Hepatic stellate cell (primary cell): ENCODE data around the gene ACP7.
"Not testable (repeated sequence)": the region's sequence is repeated elsewhere in the genome, so short reads cannot be mapped to it uniquely, and the experiment has no call there.

ENCODE experiments used
- DNase-seq: peaks from one replicate; pipeline ENCODE4 v3.0.0; 2011; ENCODE audit warnings: low spot score

The ACP7 gene

DNA sequence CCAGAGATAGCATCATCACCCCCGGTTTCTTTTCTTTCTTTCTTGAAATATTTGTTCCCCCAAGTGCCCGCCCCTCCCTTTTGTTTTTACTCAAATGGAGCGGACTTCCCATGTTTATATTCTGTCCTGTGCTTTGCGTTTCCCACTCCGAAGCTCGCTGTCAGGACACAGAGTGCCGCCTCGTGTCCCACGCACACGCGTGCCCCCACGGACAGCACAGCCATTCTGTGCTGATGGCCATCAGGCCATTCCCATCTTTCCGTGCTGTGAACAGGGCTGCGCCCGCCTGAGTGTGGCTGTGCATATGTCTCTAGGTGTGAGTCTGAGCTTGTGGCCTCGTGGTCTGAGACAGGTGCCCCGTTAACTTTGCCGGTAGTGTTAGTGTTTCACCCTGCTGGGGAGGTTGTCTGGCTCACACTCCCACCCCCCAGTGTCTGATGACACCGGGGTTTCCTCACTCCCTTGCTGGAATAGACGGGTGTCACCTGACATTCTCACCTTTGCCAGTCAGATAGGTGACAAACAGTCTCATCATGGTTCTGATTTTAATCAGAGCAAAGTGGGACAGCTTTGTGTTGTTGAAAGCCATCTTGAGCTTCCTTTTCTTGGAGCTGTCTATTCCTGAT, 48.3 kb downstream of the ACP7 start:
- DNase-seq, result no peak

DNA sequence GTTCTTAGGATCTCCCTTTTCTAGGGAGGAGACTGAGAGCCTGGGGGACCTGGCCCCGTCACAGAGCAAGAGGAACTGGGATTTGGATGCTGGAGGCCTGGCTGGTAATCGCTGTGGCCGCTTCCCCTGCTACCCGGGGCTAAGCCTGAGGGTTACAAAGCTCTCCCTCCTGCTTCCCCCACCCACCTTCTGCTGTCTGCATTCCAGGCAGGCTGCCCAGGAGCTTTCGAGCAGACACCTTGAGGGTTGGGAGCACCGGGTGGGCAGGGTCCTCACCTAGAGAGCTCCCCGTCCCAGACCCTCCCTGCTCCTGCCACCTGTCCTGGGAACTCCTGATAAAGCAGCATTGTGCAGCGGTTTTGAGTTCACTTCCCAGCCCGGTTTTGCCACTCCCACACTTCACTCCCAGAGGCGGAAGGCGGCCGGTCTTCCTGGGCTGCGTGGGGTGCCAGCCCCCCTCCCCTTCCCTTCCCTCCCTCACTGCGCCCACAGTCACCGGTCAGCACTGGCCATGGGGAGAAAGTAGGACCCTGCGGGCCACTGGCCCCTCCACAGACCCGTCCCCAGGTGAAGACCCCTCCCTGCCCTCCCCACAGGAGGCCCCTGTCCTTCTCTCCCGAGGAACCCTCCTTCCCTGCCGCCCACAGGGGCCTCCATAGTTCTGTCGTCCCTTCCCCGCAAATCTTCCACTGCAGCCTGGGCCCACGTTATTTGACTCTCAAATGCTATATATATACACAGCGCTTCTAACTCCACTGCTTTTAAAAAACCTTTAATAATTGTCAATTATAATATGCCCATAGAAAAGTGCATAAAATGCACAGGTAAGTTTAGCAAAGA, 49.5 kb downstream of the ACP7 start:
- DNase-seq, result no peak

DNA sequence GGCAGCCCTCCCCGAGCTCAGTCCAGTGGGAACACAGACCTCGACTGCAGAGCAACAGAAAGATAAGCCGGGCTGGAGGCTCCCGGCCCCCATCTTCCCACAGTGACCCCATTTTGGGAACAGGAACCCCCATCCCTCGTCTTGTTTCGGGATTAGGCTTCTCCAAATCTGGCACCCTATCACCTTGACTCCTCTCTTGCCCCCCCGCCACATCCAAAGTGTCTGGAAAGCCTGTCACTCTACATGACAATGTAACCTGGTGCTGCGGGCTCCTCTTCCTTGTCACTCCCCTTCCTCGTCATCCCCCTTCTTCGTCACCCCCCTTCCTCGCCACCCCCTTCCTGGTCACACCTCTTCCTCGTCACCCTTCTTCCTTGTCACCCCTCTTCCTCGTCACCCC, 51.5 kb downstream of the ACP7 start:
- DNase-seq, result no peak

DNA sequence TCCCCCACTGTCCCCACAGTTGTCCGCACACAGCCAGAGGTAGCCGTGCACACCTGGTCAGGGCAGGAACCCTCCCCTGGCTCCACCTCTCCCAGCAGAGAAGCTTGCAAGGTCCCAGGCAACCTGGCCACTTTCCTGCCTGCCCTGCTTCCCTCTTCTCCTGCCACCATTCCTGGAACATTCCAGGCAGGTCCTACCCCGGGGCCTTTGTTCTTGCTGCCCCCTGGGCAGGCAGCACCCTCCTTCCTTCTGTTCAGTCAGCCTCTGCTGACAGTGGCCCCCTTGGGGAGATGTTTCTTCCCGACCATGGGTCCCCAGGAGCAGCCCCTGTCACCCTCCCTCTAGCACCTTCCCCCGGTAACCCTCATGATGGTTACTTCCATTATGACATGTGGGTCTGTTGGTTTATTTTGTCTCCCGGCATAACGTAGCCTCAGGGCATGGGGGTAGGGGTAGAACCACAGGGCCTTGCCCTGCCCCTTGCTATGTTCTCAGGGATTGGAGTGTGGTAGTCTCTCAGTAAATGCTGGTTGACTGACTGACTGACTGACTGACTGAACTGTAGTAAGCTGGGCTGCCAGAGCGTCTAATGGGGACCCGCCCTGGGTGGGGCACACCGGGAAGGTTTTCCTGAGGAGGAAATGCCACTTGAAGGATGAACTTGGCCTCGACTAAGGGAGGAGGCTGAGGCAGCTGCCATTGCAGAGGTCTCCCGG, 52.2 kb downstream of the ACP7 start:
- no peak for DNase-seq

DNA sequence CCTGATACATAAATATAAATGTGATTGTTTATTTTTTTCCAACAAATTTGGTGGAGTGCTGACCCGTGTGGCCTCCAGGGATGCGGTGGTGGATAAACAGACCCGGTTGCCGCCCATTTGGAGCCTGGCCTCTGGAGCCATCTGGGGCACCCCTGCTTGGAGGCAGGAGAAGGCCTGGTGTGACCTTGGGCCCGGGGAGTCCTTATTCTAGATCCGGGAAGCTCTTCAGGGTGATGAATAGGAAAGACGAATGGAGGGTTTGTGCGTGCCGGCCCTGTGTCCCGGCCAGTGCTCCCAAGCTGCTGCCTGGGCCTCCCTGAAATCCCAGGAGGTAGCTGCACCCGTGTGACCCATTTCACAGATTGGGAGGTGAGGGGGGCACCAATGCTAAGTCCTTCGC, 53.0 kb downstream of the ACP7 start:
- DNase-seq, result no peak

DNA sequence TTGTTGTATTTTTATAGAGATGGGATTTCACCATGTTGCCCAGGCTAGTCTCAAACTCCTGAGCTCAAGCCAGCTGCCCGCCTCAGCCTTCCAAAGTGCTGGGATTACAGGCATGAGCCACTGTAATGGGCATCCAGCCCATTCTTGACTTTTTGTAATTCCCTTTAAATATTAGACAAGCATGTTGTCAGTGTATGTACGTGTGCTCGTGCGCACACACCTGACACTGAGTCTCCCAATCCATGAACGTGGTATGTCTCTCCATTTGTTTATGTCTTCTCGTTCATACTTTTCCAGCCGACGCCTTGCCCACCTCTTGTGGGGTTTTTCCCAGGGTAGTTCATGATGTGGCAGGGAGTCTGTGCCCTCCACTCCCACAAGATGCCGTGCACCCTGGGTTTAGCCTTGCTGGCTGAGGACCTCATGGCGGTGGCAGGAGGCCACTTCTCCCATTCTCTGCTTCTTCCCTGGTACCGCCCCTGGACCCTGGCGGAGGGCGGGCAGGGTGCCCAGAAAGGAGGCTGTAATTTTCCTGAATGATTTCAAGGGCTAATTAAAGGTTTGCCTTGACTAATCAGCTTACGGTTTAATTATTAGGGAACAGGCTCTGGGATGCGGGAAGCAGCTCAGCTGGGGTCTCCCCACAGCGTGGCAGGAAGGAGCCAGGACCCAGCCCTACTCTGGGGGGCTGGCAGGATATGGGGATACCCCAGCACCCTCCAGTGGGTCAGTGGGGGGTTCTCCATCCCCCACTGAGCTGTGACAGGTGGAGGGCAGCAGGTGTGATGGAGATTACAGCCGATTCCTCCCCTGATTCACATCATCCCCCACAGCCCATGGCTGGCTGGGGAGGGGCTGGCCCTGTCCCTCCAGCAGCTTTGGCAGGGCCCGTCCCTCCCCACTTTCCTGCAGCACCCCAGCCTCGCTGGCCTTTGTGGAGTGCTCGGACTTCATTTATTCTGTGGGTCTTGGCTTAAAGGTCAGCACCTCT, 54.3 kb downstream of the ACP7 start:
- no peak for DNase-seq

DNA sequence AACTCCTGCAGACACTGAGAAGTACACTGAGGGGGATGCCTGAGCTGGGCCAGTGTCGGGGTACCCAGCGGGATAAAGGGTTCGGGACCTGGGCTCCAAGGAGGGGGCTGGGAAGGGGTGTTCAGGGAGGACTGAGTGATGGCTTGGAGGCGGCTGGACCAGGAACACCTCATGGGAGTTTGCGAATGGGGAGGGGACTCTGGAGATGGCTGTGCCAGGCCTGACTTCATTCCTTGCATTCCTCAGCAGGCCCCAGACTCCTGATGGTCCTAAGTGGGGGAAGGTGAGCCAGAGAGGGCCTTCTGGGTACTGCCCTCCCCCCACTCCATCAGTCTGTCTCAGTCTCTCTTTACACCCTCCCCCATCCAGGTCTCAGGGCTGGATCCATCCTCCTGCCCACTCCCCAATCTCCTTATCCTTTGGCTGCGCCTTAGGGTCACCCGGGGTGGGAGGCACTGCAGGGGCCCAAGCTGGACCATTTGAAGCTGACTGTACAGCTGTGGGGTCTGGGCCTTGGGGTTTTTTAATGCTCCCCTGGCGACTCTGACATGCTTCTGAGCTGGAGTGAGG, 55.2 kb downstream of the ACP7 start:
- no peak for DNase-seq

DNA sequence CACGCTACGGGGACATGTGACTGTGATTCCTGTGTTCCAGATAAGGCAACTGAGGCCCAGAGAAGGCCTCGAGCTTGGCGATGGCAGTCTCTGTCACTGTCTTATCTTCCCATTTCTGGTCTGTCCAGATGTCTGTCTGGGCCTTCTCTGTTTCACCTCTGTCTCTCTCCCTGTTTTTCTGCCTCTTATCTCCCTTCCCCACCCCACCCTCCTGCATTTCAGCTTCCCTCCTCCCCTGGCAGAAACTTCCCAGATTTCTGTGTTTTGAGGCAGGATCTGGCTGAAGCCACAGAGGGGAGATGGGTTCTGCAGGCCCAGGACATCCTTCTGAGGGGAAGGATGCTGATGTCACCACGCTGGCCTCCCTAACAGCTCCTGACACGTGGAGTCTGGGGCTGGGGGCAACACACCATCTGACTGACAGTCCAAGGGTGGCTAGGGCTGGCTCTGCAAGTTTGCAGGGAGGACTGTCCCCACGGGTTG, 55.8 kb downstream of the ACP7 start:
- no peak for DNase-seq

DNA sequence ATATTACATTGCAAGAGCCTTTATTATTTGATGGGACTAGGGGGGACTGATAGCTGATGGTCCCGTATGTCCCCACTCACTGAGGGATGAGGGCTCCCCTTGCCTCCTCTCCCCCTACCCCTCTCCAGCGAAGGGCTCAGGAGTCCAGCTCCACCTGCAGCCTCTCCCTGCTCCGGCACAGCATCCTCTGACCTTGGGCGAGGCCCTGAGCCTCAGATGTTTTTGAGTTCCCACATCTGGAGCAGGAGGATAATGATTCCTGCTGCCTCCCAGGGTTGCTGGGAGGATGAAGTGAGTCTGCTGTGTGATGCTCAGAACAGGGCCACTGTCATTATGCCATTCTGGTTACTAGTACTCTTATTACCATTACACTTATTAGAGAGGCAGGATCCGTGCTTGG, 56.4 kb downstream of the ACP7 start:
- no peak for DNase-seq

DNA sequence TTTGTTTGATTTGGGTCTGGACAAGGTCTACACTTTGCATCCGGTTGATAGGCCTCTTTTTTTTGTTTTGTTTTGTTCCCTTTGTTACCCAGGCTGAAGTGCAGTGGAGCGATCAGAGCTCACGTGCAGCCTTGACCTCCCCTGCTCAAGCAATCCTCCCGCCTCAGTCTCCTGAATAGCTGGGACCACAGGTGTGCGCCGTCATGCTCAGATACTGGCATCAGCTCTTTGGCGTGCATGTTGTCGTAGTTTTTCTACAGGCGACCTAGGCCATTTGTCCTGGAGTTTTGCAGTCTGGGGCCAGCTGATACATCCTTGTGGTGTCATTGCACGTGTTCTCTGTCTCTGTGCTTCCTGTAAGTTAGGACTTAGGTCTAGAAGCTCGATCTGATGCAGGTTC, 57.8 kb downstream of the ACP7 start:
- no peak for DNase-seq

DNA sequence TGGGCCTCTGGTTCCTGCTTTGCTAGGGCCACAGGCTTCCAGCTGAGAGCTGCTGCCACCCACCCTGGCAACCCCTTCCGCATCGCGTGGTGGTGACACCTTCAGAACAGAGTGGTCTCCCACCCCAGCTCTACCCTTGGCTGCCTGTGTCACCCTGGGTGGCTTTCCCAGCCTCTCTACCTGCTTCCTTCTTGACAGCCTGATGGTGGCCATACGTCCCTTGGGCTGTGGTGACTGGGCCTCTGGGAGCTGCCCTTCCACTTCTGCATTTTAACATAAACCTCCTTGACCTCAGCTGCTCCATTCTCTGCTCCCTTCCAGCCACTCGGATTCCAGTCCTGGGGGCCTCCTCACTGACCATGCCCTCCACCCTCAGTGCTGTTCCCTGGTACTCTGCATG, 58.5 kb downstream of the ACP7 start:
- DNase-seq, result no peak

DNA sequence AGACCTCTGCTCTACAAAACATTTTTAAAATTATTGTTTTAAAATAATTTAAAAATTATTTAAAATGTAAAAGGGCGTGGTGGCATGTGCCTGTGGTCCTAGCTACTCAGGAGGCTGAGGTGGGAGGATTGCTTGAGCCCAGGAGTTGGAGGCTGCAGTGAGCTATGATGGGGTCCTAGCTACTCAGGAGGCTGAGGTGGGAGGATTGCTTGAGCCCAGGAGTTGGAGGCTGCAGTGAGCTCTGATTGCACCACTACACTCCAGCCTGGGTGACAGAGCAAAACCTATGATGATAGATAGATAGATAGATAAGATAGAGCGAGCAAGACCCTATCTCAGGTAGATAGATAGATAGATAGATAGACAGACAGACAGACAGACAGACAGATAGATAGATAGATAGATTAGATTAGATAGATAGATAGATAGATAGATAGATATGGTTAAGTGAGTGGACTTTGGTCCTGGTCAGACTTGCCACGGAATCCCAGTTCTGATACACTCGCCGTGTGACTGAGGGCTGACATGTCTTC, 59.7 kb downstream of the ACP7 start:
- not testable (repeated sequence) for DNase-seq

DNA sequence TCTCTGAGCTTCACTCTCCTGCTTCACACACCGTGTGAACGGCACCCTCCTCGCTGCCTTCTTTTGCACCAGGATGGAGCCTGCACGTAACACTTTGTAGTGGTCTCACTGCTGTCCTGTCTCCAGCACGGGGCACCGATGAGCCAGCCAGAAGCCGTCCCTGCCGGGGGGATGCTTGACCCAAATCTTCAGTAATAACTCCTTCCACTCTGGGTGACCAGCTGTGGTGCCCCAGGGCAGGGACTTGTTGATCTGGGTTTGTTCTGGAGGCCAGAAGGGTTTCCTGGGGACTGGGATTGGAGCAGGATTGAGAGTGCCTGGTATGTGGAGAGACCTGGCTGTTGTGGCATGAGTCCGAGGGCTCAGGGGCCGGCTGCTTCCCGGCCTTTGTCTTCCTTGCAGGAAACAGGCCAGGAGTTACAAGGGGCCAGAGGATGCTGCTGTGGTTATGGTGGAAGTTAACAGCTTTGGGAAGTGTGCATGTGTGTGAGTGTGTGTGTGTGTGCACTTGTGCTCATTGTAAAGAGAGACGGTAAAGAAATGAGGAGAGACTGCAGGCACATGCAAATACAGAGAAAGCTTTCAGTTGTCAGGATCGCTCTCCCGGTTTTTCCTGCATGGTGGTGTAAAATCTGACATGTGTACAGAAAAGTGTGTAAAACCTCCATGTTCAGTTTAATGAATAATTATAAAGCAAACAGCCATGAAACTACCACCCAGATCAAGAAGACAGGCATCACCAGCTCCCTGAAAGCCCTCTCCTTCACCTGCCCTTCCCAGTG, 60.3 kb downstream of the ACP7 start:
- DNase-seq, result no peak

DNA sequence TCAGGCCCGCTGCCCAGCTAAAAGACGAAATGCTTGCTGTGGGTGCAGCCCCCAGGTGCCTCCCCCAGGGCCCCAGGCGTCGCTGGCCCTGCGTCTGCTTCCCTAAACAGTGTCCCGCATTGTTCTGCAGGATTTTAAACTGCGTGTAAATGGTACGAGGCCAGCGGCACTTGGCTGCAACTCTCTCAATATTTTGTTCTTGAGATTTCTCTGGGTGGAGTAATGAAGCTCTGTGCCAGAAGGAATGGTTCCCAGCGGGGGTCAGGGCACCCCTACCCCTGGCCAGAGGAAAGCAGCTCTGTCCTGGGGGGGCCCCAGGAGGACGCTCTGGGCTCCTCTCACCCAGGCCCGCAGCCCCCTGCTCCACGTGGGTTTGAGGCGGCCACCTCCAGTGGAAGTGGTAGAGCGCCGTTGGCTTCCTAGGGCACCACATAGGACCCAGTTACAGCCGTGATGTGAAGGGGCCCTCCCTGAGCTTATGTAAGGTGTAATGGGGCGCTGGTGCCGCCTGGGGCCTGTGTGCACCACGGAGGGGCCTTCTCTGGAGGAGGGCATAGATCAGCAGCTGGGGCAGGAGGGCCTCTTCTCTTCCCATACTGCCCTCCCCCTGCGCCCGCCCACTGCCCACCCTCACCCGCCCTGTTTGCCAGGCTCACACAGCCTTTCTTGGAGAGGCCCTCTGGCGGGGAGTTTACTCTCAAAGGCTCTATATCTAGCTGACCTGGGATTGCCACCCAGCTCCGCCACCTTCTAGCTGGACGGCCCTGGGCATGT, 61.2 kb downstream of the ACP7 start:
- no peak for DNase-seq

DNA sequence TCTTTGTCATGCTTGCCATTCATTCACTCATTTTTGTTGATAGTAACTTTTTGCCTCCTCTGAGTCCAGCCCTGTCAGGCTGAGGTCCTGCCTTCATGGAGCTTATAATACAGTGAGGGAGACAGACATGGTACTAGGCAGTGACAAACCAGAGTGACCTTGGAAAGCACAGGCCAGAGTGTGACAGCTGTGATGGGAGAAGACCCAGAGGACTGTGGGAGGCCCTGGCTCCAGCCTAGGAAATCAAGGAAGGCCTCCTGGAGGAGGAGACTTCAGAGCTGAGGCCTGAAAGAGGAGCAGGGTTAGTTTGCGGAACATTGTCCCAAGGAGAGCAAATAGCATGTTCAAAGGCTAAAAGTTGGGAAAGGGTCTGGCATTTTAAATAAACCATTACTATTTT, 61.9 kb downstream of the ACP7 start:
- DNase-seq, result no peak

DNA sequence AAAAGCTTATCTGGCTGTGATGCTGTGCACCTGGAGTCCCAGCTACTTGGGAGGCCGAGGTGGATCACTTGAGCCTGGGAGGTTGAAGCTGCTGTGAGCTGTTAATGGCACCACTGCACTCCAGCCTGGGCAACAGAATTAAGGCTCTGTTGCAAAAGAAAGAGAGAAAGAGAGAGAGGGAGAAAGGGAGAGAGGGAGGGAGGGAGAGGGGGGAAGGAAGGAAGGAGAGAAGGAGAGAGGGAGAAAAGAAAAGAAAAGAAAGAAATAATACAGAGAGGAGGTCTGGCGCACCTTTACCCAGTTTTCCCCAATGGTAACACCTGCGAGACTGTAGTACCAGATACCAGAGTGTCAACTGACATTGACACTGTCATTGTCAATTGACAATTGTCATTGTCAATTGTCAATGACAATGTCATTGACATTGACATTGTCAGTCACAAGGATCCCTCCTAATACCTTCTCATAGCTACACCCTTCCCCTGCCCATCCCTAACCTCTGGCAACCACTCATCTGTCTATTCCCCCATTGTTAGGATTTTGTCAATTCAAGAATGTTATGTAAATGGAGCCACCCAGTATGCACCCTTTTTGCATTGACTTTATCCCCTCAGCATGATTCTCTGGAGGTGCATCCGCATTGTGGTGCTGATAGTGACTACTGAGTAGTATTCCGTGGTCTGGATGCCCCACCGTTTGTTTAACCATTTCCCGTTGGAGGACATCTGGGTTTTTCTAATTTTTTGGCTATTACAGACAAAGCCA, 62.7 kb downstream of the ACP7 start:
- DNase-seq, result no peak

DNA sequence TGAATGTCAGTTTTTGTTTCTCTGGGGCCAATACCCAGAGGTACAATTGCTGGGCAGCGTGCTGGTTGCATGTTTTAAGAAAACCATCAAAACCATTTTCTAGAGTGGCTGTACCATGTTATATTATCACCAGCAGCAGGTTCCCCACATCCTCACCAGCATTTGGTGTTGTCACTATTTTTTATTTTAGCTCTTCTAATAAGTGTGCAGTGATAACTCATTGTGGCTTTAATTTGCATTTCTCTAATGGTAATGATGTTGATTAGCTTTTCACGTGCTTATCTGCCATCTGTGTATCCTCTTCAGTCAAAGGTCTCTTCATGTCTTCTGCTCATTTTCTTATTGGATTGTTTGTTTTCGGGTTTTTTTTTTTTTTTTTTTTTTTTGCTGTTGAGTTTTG, 63.3 kb downstream of the ACP7 start:
- no peak for DNase-seq

DNA sequence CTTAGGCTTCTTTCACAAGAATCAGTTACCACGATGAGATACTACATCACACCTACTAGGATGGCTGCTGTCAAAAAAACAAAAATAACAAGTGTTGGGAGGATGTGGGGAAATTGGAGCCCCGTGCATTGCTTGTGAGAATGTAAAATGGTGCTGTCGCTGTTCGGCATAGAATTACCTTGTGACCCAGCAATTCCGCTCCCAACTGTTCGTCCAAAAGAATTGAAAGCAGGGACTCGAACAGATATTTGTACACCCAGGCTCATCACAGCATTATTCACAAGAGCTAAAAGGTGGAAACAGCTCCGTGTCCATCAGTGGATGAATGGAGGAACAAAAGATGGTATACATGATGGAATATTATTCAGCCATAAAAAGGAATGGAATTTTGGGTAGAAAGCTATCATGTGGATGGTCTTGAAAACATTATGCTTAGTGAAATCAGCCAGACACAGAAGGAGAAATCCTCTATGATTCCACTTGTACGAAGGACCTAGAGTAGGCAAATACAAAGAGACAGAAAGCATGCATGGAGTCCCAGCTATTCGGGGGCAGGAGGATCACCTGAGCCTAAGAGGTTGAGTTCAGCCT, 64.9 kb downstream of the ACP7 start:
- DNase-seq, result no peak
